Activated T-cell treated with anti-CD3 and anti-CD28 coated beads for 48 hours (primary cell): Measurements from ENCODE around the gene IGFN1.

ENCODE experiments used
- DNase-seq: peaks from one replicate; pipeline ENCODE4 v3.0.0-alpha.2; 2020; ENCODE audit warnings: low read depth

Gene IGFN1

DNA sequence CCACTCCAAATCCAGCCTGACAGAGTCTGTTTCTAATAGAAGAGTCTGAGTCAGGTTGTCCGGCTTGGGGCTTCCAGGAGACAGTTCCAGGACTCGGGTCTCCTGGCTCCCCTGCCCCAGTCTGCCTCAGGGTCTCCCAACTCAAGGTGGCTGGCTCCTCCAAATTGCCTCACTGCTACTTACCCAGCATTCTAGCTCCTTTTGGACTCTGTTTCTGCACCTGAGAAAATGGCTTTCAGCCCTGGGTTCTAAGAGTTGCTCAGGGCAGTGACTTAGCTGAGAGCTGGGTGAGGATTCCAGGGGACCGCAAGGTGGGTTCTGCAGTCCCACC is 5.5 kb upstream of the IGFN1 start:
- DNase-seq, result no peak

GRCh38 chr1:201185527-201186128 is 5.0 kb upstream of the IGFN1 start:
- no peak for DNase-seq

DNA sequence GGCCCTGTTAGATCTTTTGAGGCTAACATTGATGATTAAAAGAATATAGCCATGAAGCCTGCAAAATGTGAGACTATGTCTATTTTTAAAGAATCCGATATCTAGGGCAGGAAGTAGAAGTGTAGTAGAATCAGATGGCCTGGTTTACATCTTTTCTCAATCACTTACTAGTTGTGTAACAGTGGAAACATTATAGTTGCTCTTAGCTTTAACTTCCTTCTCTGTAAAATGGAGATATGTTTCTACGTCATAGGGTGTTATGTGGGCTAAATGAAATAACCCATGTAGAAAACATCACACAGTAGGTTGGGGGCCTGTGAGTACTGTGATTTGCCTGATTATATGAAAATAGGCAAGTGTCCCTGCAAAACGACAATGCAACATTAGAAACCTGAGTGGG is 4.4 kb upstream of the IGFN1 start:
- DNase-seq, result no peak

DNA sequence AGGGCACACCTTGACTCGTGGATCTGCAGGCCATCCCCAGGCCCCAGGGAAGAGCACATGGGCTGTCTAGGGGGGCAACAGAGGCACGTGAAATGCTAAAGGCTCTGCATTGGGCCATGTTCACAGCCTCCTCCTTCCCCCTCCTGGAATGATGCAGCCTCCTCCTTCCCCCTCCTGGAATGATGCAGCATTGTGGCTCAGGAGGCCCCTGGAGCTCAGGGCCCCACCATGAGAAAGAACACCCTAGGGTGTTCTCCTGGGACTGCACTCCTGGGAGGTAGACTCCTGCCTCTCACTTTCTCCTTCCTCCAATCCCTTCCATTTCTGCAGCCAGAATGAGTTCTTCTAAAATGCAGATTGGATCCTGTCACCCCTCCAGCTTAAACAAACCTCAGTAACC is 1.5 kb upstream of the IGFN1 start:
- DNase-seq, result no peak

- DNase-seq, result no peak
Measured at GRCh38 chr1:201190005-201190404, 619 bp upstream of the IGFN1 start.

DNA sequence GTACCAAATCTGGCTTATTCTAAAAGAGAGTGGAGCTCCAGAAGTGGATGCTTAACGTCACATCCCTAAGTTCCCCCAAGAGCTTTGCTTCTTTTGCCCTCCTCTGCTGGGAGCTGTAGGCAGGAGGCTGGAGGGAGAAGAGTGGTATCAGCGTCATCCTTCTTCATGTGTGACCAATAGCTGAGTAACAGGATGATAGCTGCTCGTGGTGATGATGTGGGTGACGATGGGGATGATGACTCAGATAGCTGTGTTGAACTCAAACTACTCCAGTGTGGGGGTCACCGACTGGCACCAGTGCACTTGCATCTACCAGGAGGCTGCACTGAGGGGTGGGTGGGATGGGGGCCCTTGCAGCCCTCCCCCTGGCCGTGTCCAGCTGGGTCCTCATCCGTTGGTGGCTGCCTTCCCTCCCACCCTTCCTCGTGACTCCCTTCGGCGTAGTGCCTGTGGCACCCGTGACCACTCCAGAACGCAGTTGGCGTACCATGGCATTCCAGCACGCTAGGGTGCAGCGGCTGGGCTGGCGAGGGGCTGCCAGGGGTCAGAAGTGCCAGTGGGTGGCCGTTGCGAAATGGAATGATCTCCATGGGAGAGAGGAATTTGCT is 1.1 kb downstream of the IGFN1 start:
- peak; percentile 45 for DNase-seq

DNA sequence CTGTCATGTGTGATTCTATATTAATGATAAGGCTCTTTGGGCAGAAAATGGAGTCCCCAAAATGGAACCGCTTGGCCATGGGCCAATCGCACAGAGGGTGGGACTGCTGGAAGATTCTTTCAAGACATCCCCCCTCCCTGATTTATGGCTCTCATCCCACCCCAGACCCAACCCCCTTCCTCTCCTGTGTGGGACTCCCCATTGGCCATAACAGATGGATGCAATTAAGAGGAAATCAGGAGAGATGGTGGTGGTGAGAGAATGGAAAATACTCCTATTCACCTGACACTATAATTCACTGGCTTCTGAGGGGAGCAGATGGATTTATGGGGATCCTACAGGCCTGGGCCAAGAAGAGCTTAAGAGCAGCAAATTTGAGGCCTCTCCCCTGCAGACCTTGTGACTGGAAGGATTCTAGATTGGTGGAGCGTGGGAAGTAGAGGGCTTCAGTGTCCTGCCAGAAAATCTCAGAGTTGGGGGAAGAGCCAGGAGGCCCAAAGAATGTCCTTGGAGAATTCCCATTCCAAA is 1.7 kb downstream of the IGFN1 start:
- no peak for DNase-seq

GRCh38 chr1:201194046-201194445 is 3.4 kb downstream of the IGFN1 start:
- no peak for DNase-seq

- no peak for DNase-seq
Measured at GRCh38 chr1:201198598-201198997, 8.0 kb downstream of the IGFN1 start.

DNA sequence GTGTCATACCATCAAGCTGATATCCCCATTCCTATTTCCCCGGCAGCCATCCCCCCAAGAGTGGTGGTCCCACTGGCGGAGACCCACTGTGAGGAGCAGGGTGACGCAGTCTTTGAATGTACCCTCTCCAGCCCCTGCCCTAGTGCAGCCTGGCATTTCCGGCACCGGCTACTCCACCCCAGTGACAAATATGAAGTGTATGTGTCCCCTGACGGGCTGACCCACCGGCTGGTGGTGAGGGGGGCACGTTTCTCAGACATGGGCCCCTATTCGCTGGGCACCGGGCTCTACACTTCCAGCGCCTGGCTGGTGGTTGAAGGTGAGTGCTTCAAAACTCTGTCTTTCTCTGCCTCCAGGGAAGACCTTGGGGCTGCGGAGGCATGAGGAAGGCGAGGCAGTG is 14.4 kb downstream of the IGFN1 start:
- DNase-seq, result no peak

- DNase-seq, result no peak
Measured at GRCh38 chr1:201206176-201206575, 15.6 kb downstream of the IGFN1 start.

DNA sequence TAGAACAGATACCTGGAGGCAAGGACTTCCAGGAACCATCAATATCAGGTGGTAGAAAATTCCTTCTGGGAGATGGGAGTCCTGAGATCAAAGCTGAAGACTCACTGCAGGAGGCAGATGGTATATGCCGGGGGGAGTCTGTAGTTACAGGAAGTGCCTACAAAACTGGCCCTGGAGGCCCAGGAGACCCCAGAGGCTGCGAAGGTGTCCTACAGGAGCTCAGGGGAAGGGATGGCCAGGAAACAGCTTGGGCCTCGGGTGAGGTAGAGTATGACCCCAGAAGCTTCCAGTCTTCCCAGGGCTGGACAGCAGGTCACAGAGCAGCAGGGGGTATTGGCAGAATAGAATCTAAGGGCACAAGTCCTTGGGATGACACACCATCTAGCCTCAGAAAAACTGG is 16.4 kb downstream of the IGFN1 start:
- no peak for DNase-seq

- no peak for DNase-seq
Measured at GRCh38 chr1:201208236-201208635, 17.6 kb downstream of the IGFN1 start.

- DNase-seq, result no peak
Measured at GRCh38 chr1:201212056-201212455, 21.4 kb downstream of the IGFN1 start.

- no peak for DNase-seq
Measured at GRCh38 chr1:201212461-201213055, 21.9 kb downstream of the IGFN1 start.

GRCh38 chr1:201213106-201213770 is 22.6 kb downstream of the IGFN1 start:
- no peak for DNase-seq

GRCh38 chr1:201213926-201214325 is 23.3 kb downstream of the IGFN1 start:
- DNase-seq, result no peak

DNA sequence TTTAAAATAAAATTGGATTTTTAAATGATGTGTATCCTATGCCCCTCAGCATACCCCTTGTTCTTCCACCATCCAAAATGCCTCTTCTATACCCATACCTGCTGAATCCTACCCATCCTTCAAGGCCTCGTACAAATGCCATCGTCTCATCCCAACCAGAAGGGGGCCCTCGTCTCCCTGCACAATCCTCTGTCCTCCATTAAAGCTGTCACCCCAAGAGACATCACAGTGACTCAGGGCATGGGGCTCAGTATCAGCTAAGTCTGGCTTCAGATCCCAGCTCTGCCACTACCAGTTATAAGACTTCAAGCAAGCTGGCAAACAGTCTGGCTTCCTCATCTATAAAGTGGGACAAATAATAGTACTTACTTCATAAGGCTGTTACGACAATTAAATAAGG is 23.8 kb downstream of the IGFN1 start:
- DNase-seq, result no peak

GRCh38 chr1:201214886-201215285 is 24.3 kb downstream of the IGFN1 start:
- no peak for DNase-seq

DNA sequence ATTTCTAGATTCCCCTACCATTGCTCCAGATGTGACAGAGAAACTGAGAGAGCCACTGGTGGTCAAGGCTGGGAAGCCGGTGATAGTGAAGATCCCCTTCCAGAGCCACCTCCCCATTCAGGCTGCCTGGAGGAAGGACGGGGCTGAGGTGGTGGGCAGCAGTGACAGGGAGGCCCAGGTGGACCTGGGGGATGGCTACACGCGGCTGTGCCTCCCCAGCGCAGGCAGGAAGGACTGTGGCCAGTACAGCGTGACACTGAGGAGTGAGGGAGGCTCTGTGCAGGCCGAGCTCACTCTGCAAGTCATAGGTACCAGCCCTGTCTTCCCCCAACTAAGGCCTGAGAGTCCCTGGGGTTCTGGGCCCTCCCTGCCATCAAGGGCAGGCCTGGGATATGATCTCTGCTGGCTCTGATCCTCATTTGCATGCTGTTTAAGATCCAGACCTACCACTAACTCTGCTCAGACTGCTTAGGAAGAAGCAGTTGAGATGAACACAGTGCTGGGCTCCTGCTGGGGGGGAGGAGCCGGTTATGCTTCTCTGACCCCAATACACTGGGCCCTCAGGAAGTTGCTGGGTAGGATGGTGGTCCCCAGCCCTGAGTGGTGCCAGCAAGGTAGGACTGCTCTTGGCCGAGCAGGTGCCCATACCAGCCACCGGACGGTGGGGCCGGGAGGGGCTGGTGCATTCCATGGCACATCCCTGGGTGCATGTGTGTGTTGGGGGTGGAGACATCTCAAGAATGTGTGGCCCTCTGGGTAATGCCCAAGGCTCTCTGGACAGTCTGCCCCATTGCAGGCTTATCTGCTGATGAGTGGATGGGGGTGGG is 25.1 kb downstream of the IGFN1 start:
- DNase-seq, result no peak

- DNase-seq, result no peak
Measured at GRCh38 chr1:201216395-201217085, 25.9 kb downstream of the IGFN1 start.

GRCh38 chr1:201217146-201217545 is 26.5 kb downstream of the IGFN1 start:
- DNase-seq, result no peak
